Activated naive CD8-positive, alpha-beta T cell treated with anti-CD3 and anti-CD28 coated beads, Interleukin-2, amount 50 U/mL, for 16 hours (primary cell): ENCODE results near the gene DYSF.

Experiments used
- DNase-seq: peaks from one replicate; pipeline ENCODE4 v3.0.0-alpha.2; 2020; ENCODE audit warnings: low read depth, low spot score

DYSF gene

GRCh38 chr2:71706121-71706520, 252.8 kb downstream of the DYSF start:
- DNase-seq, result no peak

GRCh38 chr2:71706836-71707235, 253.5 kb downstream of the DYSF start:
- no peak for DNase-seq

- no peak for DNase-seq
Observed at GRCh38 chr2:71710367-71711132, 257.2 kb downstream of the DYSF start.

- DNase-seq, result no peak
Observed at GRCh38 chr2:71711133-71711855, 257.9 kb downstream of the DYSF start.

GRCh38 chr2:71712158-71712818, 258.9 kb downstream of the DYSF start:
- DNase-seq, result no peak

- DNase-seq, result no peak
Observed at GRCh38 chr2:71713581-71714580, 260.5 kb downstream of the DYSF start.

- DNase-seq, result no peak
Observed at GRCh38 chr2:71714601-71715240, 261.4 kb downstream of the DYSF start.

- DNase-seq, result no peak
Observed at GRCh38 chr2:71715241-71715750, 261.9 kb downstream of the DYSF start.

GRCh38 chr2:71715951-71716696, 262.8 kb downstream of the DYSF start:
- no peak for DNase-seq

- no peak for DNase-seq
Observed at GRCh38 chr2:71716697-71717624, 263.6 kb downstream of the DYSF start.

GRCh38 chr2:71718686-71719085, 265.3 kb downstream of the DYSF start:
- DNase-seq, result no peak

GRCh38 chr2:71719520-71720282, 266.3 kb downstream of the DYSF start:
- DNase-seq, result no peak

GRCh38 chr2:71720283-71720560, 266.9 kb downstream of the DYSF start:
- DNase-seq, result no peak

- no peak for DNase-seq
Observed at GRCh38 chr2:71720596-71721361, 267.4 kb downstream of the DYSF start.

GRCh38 chr2:71721362-71721665, 268.0 kb downstream of the DYSF start:
- no peak for DNase-seq

- no peak for DNase-seq
Observed at GRCh38 chr2:71721669-71722068, 268.3 kb downstream of the DYSF start.

GRCh38 chr2:71722286-71722685, 268.9 kb downstream of the DYSF start:
- no peak for DNase-seq

- no peak for DNase-seq
Observed at GRCh38 chr2:71724793-71725192, 271.4 kb downstream of the DYSF start.
